Endothelial cell of umbilical vein (primary cell): ENCODE results near the gene TMEM178B. TPM values are rescaled to one million over a fixed set of nuclear protein-coding genes. Genes with fewer than 3 reads are reported as not detected.

Experiments used
- BruUV-seq: library from RNA; stranded (reverse); fragments of 400-500 nt; replicated peaks from 2 replicates; lab custom pipeline; 2021; lab: Mats Ljungman, UMichigan
- CTCF ChIA-PET: fragments of 300-600, 350-600 bp; sonication (Branson Sonifier 250); formaldehyde crosslinking; loops from one replicate; lab custom pipeline; 2021; ENCODE audit warnings: antibody characterized with exemption, inconsistent platforms; lab: Charles Lee
- POLR2A ChIA-PET: fragments of 300-600, 350-600 bp; sonication (Branson Sonifier 250); formaldehyde crosslinking; loops from one replicate; lab custom pipeline; 2021; ENCODE audit warnings: antibody characterized with exemption, inconsistent platforms; lab: Charles Lee
- DNase-seq: peaks from one replicate; pipeline ENCODE4 v3.0.0-alpha.2; 2011; ENCODE audit warnings: low read depth, low spot score
- FAIRE-seq: peaks from 2 replicates; lab custom pipeline; 2011; peaks lifted over from hg19 to GRCh38; lab: Jason Lieb, UNC
- H2AFZ ChIP-seq: 2 replicates; pipeline ENCODE4 v1.6.0; 2012; ENCODE audit warnings: low read depth, low read length, control low read depth, inconsistent platforms
- H3K27ac ChIP-seq: 2 replicates; pipeline ENCODE4 v1.5.1; 2011; ENCODE audit warnings: low read depth, mild to moderate bottlenecking, control low read depth, low read length, moderate library complexity; ENCODE audit not compliant: insufficient read depth
- H3K27me3 ChIP-seq, 2 experiments: 2 replicates each; pipeline versions ENCODE4 v1.6.0 to v1.6.1; 2011; ENCODE audit warnings: low read length in 2 of 2, mixed read lengths in 1 of 2; ENCODE audit not compliant: control insufficient read depth in 2 of 2, insufficient read depth in 2 of 2
- H3K36me3 ChIP-seq, 2 experiments: 2 replicates in 1 of 2; 3 replicates in 1 of 2; pipeline ENCODE4 v1.5.1; 2011; ENCODE audit warnings: low read length in 2 of 2, mild to moderate bottlenecking in 1 of 2, moderate library complexity in 1 of 2; ENCODE audit not compliant: control insufficient read depth in 2 of 2, insufficient read depth in 2 of 2; ENCODE audit errors: extremely low read depth in 1 of 2
- H3K4me1 ChIP-seq: 3 replicates; pipeline ENCODE4 v1.5.1; 2011; ENCODE audit warnings: mild to moderate bottlenecking, low read length; ENCODE audit not compliant: control insufficient read depth, insufficient read depth; ENCODE audit errors: extremely low read depth
- H3K4me2 ChIP-seq: 2 replicates; pipeline ENCODE4 v1.6.1; 2011; ENCODE audit warnings: low read length, control low read depth, mixed read lengths; ENCODE audit not compliant: insufficient read depth
- H3K4me3 ChIP-seq, 3 experiments: fragments of 200-600 bp in 1 of 3; sonication (generic), shearing (Covaris generic) in 1 of 3; replicated peaks in 1 of 3; 2 replicates each; pipeline ENCODE4 v1.5.1; 2011 to 2016; ENCODE audit warnings: control low read depth in 3 of 3, low read length in 3 of 3, mild to moderate bottlenecking in 2 of 3, inconsistent platforms in 1 of 3, low read depth in 1 of 3, moderate library complexity in 1 of 3; ENCODE audit not compliant: insufficient read depth in 1 of 3
- H3K79me2 ChIP-seq: 2 replicates; pipeline ENCODE4 v1.6.0; 2012; ENCODE audit warnings: low read length, inconsistent platforms; ENCODE audit not compliant: control insufficient read depth, insufficient read depth
- H3K9ac ChIP-seq: replicated peaks from 2 replicates; pipeline ENCODE3; 2011; ENCODE audit warnings: low read length, control low read depth; ENCODE audit not compliant: insufficient read depth; ENCODE audit errors: extremely low read depth
- H3K9me1 ChIP-seq: replicated peaks from 3 replicates; pipeline ENCODE4 v1.6.0; 2011; ENCODE audit warnings: mild to moderate bottlenecking, low read length; ENCODE audit not compliant: control insufficient read depth, insufficient read depth; ENCODE audit errors: extremely low read depth
- H3K9me3 ChIP-seq: replicated peaks from 2 replicates; pipeline ENCODE4 v1.5.1; 2012; ENCODE audit warnings: low read length, inconsistent platforms; ENCODE audit not compliant: control insufficient read depth, insufficient read depth
- H4K20me1 ChIP-seq: replicated peaks from 2 replicates; pipeline ENCODE3; 2011; ENCODE audit warnings: mild to moderate bottlenecking, low read length; ENCODE audit not compliant: control insufficient read depth, insufficient read depth; ENCODE audit errors: extremely low read depth
- EZH2 ChIP-seq: IDR thresholded peaks from 2 replicates; pipeline ENCODE4 v1.6.1; 2012; ENCODE audit warnings: borderline replicate concordance, low read depth, mild to moderate bottlenecking, moderate library complexity, low read length, inconsistent platforms; ENCODE audit not compliant: severe bottlenecking
- FOS ChIP-seq: IDR thresholded peaks from 2 replicates; pipeline ENCODE4 v1.6.1; 2011; ENCODE audit warnings: mild to moderate bottlenecking, low read length, moderate library complexity, borderline replicate concordance; ENCODE audit not compliant: insufficient read depth
- GATA2 ChIP-seq: IDR thresholded peaks from 2 replicates; pipeline ENCODE4 v1.7.0; 2011; ENCODE audit warnings: low read depth, mild to moderate bottlenecking, moderate library complexity, mixed read lengths, low read length; ENCODE audit not compliant: insufficient read length, insufficient read depth
- JUN ChIP-seq: IDR thresholded peaks from 2 replicates; pipeline ENCODE4 v1.6.1; 2011; ENCODE audit warnings: borderline replicate concordance, low read depth; ENCODE audit not compliant: insufficient read length, insufficient read depth
- MYC ChIP-seq: IDR thresholded peaks from one replicate; pipeline ENCODE4 v1.6.1; 2011; ENCODE audit warnings: mild to moderate bottlenecking, low read depth, low read length
- POLR2A ChIP-seq: IDR thresholded peaks from 2 replicates; pipeline ENCODE4 v1.6.1; 2012; ENCODE audit warnings: low read depth, mild to moderate bottlenecking, control low read depth, low read length
- POLR2AphosphoS5 ChIP-seq: IDR thresholded peaks from 2 replicates; pipeline ENCODE4 v1.6.1; 2012; ENCODE audit warnings: low read depth, mild to moderate bottlenecking, control low read depth, low read length, moderate library complexity; ENCODE audit not compliant: insufficient read depth
- dilution Hi-C: fragments of 300-500 bp; cut with MboI; formaldehyde crosslinking; loops from one replicate; pipeline ENCODE4 v1.15.0; 2019; ENCODE audit warnings: low sequenced_read_pairs; ENCODE audit not compliant: extremely low pct_ligation_motif_present
- intact Hi-C: fragments of 100-400 bp; cut with micrococcal nuclease; formaldehyde crosslinking; loops from one replicate; pipeline ENCODE4 v1.10.0; 2022
- polyA plus RNA-seq, 4 experiments: library from polyadenylated mRNA; depleted of rRNA in 3 of 4; stranded (reverse) in 3 of 4; unstranded in 1 of 4; fragments of >200 nt; gene quantifications; 2 replicates each; pipeline versions ENCODE4 v1.2.1 to v1.2.3, GENCODE V29; 2011 to 2012; ENCODE audit warnings: missing spikeins in 1 of 4
- total RNA-seq: library from RNA; stranded (reverse); gene quantifications from 2 replicates; pipeline ENCODE4 v1.2.3, GENCODE V29; 2021
- TF ChIP-seq, protein P1 (sequence below): IDR thresholded peaks from 2 replicates; pipeline ENCODE4 v1.6.1; 2011; ENCODE audit not compliant: insufficient read depth, insufficient read length
- TF ChIP-seq, protein P2 (sequence below), 2 donors: IDR thresholded peaks; 1 replicate in 1 of 2; 2 replicates in 1 of 2; pipeline ENCODE4 v1.5.1; 2011; ENCODE audit warnings: low read length in 2 of 2, mild to moderate bottlenecking in 2 of 2, moderate library complexity in 2 of 2, control low read depth in 1 of 2, inconsistent platforms in 1 of 2, low read depth in 1 of 2; ENCODE audit not compliant: insufficient read depth in 1 of 2; ENCODE audit errors: extremely low read depth in 1 of 2

The TMEM178B gene
- total and polyA plus RNA-seq, 2 donors (not counting 3 experiments of a cell fraction or from before 2014, with no cell fraction given), result not detected

DNA sequence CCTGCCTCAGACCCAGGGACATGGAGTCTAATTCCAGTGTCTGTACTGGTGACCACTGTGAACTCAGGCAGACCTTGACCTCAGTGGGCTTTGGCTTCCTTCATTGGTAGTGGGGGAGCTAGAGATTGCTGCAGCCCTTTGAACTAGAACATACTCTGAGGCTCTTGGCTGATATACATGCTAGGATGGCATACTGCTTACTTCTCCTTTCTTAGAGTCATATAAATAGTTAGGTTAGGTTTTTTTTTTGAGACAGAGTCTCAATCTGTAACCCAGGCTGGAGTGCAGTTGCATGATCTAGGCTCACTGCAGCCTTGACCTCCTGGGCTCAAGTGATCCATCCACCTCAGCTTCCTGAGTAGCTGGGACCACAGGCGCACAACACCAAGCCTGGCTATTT, 49.7 kb downstream of the TMEM178B start:
- no peak overlapping the region for H3K27ac ChIP-seq
- H4K20me1 ChIP-seq, result no peaks in the 10 kb centered on the region
- DNase-seq (no peak), FAIRE-seq (no peak)
- POLR2A ChIA-PET, result no interaction called here
- dilution Hi-C loops (no loop called here), intact Hi-C loops (no loop called here)
- BruUV-seq, result no TSS peak
- TF ChIP-seq, protein P1, sequence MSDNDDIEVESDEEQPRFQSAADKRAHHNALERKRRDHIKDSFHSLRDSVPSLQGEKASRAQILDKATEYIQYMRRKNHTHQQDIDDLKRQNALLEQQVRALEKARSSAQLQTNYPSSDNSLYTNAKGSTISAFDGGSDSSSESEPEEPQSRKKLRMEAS, result no peak
- TF ChIP-seq POLR2AphosphoS5, result no peak
- no peak for TF ChIP-seq EZH2
- no peak for TF ChIP-seq GATA2
- TF ChIP-seq JUN, result no peak
- no peak for TF ChIP-seq MYC
- no peak for TF ChIP-seq POLR2A
- no peak for TF ChIP-seq FOS
- TF ChIP-seq, protein P2, sequence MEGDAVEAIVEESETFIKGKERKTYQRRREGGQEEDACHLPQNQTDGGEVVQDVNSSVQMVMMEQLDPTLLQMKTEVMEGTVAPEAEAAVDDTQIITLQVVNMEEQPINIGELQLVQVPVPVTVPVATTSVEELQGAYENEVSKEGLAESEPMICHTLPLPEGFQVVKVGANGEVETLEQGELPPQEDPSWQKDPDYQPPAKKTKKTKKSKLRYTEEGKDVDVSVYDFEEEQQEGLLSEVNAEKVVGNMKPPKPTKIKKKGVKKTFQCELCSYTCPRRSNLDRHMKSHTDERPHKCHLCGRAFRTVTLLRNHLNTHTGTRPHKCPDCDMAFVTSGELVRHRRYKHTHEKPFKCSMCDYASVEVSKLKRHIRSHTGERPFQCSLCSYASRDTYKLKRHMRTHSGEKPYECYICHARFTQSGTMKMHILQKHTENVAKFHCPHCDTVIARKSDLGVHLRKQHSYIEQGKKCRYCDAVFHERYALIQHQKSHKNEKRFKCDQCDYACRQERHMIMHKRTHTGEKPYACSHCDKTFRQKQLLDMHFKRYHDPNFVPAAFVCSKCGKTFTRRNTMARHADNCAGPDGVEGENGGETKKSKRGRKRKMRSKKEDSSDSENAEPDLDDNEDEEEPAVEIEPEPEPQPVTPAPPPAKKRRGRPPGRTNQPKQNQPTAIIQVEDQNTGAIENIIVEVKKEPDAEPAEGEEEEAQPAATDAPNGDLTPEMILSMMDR (IDR thresholded peaks at IDR 0.05; ENCODE audit: extremely low read depth in 1 of 2, insufficient read depth in 1 of 2, low read depth in 1 of 2, low read length in 2 of 2), result no peak
- H2AFZ ChIP-seq, result no peak overlapping the region
- H3K79me2 ChIP-seq, result no peaks in the 10 kb centered on the region
- no peaks in the 10 kb centered on the region for H3K27me3 ChIP-seq
- H3K4me1 ChIP-seq, result no peaks in the 10 kb centered on the region
- H3K9me1 ChIP-seq, result no peaks in the 10 kb centered on the region
- CTCF ChIA-PET, result no interaction called here
- no peak overlapping the region for H3K4me2 ChIP-seq
- H3K9ac ChIP-seq, result no peak overlapping the region
- no peak overlapping the region for H3K4me3 ChIP-seq
- H3K9me3 ChIP-seq, result peaks cover 2% of the 10 kb centered on the region
- no peaks in the 10 kb centered on the region for H3K36me3 ChIP-seq
